IMR-90 (cell line): ENCODE results near the gene SIAH1. TPM values are rescaled to one million over a fixed set of nuclear protein-coding genes. Genes with fewer than 3 reads are reported as not detected.
"Not testable (repeated sequence)": the region's sequence is repeated elsewhere in the genome, so short reads cannot be mapped to it uniquely, and the experiment has no call there.

Source experiments
- ATAC-seq: fragments of 200-7000 bp; cut with Tn5 transposase; 2 replicates; pipeline ENCODE4 v1.9.1; 2020; ENCODE audit warnings: low read depth, mild to moderate bottlenecking, moderate library complexity
- BruUV-seq: library from RNA; stranded (reverse); fragments of 400-500 nt; replicated peaks from 2 replicates; lab custom pipeline; 2021; lab: Mats Ljungman, UMichigan
- CTCF ChIA-PET: fragments of 300-600 bp; formaldehyde crosslinking; extraction: SDS; loops from one replicate; lab custom pipeline; 2021; ENCODE audit warnings: antibody characterized with exemption; lab: Yijun Ruan, JAX
- POLR2A ChIA-PET: fragments of 300-600 bp; sonication (Branson Sonifier 250); formaldehyde crosslinking; loops from one replicate; lab custom pipeline; 2022; ENCODE audit warnings: antibody characterized with exemption; ENCODE audit not compliant: unreplicated experiment; lab: Charles Lee
- DNase-seq: peaks from one replicate; pipeline ENCODE4 v3.0.0; 2013
- H2AFZ ChIP-seq: replicated peaks from 2 replicates; pipeline ENCODE3; 2013; ENCODE audit warnings: low read length, mild to moderate bottlenecking; ENCODE audit not compliant: poor library complexity
- H2AK5ac ChIP-seq: 2 replicates; pipeline ENCODE4 v1.6.1; 2013; ENCODE audit warnings: low read depth, low read length, inconsistent platforms
- H2AK9ac ChIP-seq: replicated peaks from 2 replicates; pipeline ENCODE3; 2013; ENCODE audit warnings: mild to moderate bottlenecking, low read depth, low read length, moderate library complexity; ENCODE audit not compliant: poor library complexity
- H2BK120ac ChIP-seq: 2 replicates; pipeline ENCODE4 v1.6.1; 2013; ENCODE audit warnings: low read depth, low read length, inconsistent platforms
- H2BK15ac ChIP-seq: 3 replicates; pipeline ENCODE4 v1.6.1; 2013; ENCODE audit warnings: low read depth, low read length, inconsistent platforms
- H2BK20ac ChIP-seq: 2 replicates; pipeline ENCODE4 v1.6.1; 2013; ENCODE audit warnings: low read depth, mild to moderate bottlenecking, inconsistent platforms, low read length, moderate library complexity
- H2BK5ac ChIP-seq: 2 replicates; pipeline ENCODE4 v1.6.1; 2013; ENCODE audit warnings: mild to moderate bottlenecking, low read depth, low read length, inconsistent platforms; ENCODE audit not compliant: poor library complexity, severe bottlenecking
- H3K14ac ChIP-seq: replicated peaks from 2 replicates; pipeline ENCODE4 v1.6.1; 2013; ENCODE audit warnings: low read depth, low read length, inconsistent platforms
- H3K18ac ChIP-seq: 2 replicates; pipeline ENCODE4 v1.6.1; 2013; ENCODE audit warnings: low read depth, low read length, control low read depth
- H3K23ac ChIP-seq: 2 replicates; pipeline ENCODE4 v1.6.1; 2013; ENCODE audit warnings: low read depth, low read length, inconsistent platforms
- H3K27ac ChIP-seq: 2 replicates; pipeline ENCODE4 v1.5.1; 2013; ENCODE audit warnings: mild to moderate bottlenecking, control low read depth, low read length; ENCODE audit not compliant: insufficient read depth
- H3K27me3 ChIP-seq: 2 replicates; pipeline ENCODE4 v1.6.1; 2013; ENCODE audit warnings: low read length; ENCODE audit not compliant: control insufficient read depth, insufficient read depth
- H3K36me3 ChIP-seq: 2 replicates; pipeline ENCODE4 v1.6.1; 2013; ENCODE audit warnings: low read length, mixed read lengths; ENCODE audit not compliant: control insufficient read depth, insufficient read depth
- H3K4ac ChIP-seq: 2 replicates; pipeline ENCODE4 v1.6.1; 2013; ENCODE audit warnings: low read depth, low read length, inconsistent platforms
- H3K4me1 ChIP-seq: 2 replicates; pipeline ENCODE4 v1.6.1; 2013; ENCODE audit warnings: low read length, mixed read lengths; ENCODE audit not compliant: control insufficient read depth, insufficient read depth
- H3K4me2 ChIP-seq: 2 replicates; pipeline ENCODE4 v1.6.1; 2013; ENCODE audit warnings: low read depth, mild to moderate bottlenecking, control low read depth, low read length, moderate library complexity
- H3K4me3 ChIP-seq: 2 replicates; pipeline ENCODE4 v1.5.1; 2013; ENCODE audit warnings: low read depth, mild to moderate bottlenecking, control low read depth, low read length, moderate library complexity; ENCODE audit not compliant: insufficient read depth
- H3K56ac ChIP-seq: 2 replicates; pipeline ENCODE4 v1.6.1; 2013; ENCODE audit warnings: low read length, inconsistent platforms; ENCODE audit not compliant: insufficient read depth; ENCODE audit errors: extremely low read depth
- H3K79me1 ChIP-seq, 2 experiments: 2 replicates each; pipeline ENCODE4 v1.6.1; 2013; ENCODE audit warnings: low read length in 2 of 2, inconsistent platforms in 1 of 2, low read depth in 1 of 2
- H3K9ac ChIP-seq: 2 replicates; pipeline ENCODE4 v1.6.1; 2013; ENCODE audit warnings: low read depth, low read length, control low read depth
- H3K9me1 ChIP-seq: 2 replicates; pipeline ENCODE4 v1.6.1; 2013; ENCODE audit warnings: low read length, inconsistent platforms; ENCODE audit not compliant: insufficient read depth
- H3K9me3 ChIP-seq: 2 replicates; pipeline ENCODE4 v1.6.1; 2013; ENCODE audit warnings: low read length; ENCODE audit not compliant: control insufficient read depth, insufficient read depth
- H4K20me1 ChIP-seq: 2 replicates; pipeline ENCODE4 v1.6.1; 2013; ENCODE audit warnings: low read length, inconsistent platforms; ENCODE audit not compliant: insufficient read depth
- H4K5ac ChIP-seq: 2 replicates; pipeline ENCODE4 v1.6.1; 2013; ENCODE audit warnings: mild to moderate bottlenecking, low read depth, low read length, control low read depth
- H4K8ac ChIP-seq, 2 experiments: 2 replicates each; pipeline ENCODE4 v1.6.1; 2013; ENCODE audit warnings: low read depth in 2 of 2, low read length in 2 of 2, control low read depth in 1 of 2, inconsistent platforms in 1 of 2
- H4K91ac ChIP-seq: 2 replicates; pipeline ENCODE4 v1.6.1; 2013; ENCODE audit warnings: low read depth, low read length, inconsistent platforms; ENCODE audit not compliant: insufficient read depth
- CEBPB ChIP-seq: IDR thresholded peaks from 2 replicates; pipeline ENCODE4 v1.6.1; 2012; ENCODE audit warnings: low read depth, low read length, improper control_type of control experiment
- MXI1 ChIP-seq: IDR thresholded peaks from 2 replicates; pipeline ENCODE4 v1.6.1; 2012; ENCODE audit warnings: low read depth, mild to moderate bottlenecking, low read length, moderate library complexity, borderline replicate concordance
- WGBS, 2 experiments: methylation state at CpG; one replicate each; pipeline versions ENCODE4 v1.1.5 to v1.1.7; 2013; ENCODE audit warnings: missing lambda C conversion rate in 2 of 2; ENCODE audit not compliant: insufficient read length in 1 of 2; ENCODE audit errors: extremely low coverage in 2 of 2; 5-methylcytosine and 5-hydroxymethylcytosine counted together
- dilution Hi-C: fragments of 300-500 bp; cut with HindIII; formaldehyde crosslinking; loops from one replicate; pipeline ENCODE4 v1.14.3; 2018; ENCODE audit warnings: low sequenced_read_pairs; ENCODE audit not compliant: unreplicated experiment
- in situ Hi-C: fragments of 300-500 bp; cut with MboI; formaldehyde crosslinking; loops from 3 replicates; pipeline ENCODE4 v1.14.3; 2019; ENCODE audit warnings: low sequenced_read_pairs, inconsistent platforms, mixed read lengths
- intact Hi-C: fragments of 100-400 bp; cut with micrococcal nuclease; formaldehyde crosslinking; loops from 2 replicates; pipeline ENCODE4 v1.10.0; 2022
- polyA plus RNA-seq, 3 experiments: library from polyadenylated mRNA; depleted of rRNA; stranded (reverse); fragments of >200 nt; gene quantifications; 2 replicates each; pipeline ENCODE4 v1.2.3, GENCODE V29; 2012; ENCODE audit warnings: low replicate concordance in 1 of 3
- total RNA-seq: library from RNA; depleted of rRNA; stranded (reverse); fragments of >200 nt; gene quantifications from 2 replicates; pipeline ENCODE4 v1.2.3, GENCODE V29; 2012

Gene SIAH1
- total and polyA plus RNA-seq, 2 of the 4 experiments (the other 2 are of a cell fraction) = 10.3 to 17.7 TPM

DNA sequence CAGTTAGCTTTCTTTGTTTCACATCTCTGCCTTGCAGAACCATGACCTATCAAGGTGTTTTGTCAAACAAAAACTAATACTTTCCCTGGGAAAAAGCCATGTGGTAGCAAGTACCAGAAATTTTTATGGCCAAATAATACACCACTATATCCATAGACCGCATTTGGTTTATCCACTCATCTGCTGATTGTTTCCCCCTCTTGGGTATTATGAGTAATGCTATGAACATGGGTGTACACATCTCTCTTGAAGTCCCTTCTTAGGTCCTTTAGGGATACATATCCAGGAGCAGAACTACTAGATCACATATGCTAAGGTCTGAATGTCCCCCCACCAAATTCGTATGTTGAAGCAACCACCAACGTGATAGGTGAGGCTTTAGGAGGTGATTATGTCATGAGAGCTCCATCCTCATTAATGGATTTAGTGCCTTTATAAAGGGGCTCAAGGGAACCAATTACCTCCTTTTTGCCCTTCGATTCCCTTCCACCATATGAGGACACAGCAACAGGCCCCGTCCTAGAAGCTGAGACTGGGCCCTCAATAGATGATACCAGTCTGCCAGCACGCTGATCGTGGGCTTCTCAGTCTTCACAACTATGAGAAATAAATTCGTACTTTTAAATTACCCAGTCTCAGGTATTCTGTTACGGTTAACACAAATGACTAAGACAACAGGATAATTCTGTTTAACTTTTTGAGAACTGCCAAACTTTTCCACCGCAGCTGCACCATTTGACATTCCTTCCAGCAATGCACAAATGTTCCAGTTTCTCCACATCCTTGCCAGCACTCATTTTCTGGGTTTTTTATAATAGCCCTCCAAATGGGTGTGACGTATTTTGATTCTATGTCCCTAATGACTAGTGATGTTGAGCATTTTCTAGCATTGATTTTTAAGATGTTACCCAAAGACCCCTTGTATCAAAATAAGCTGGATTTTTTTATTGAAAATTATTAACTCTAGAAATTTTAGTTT, 30.0 kb downstream of the SIAH1 start (continued):
- TF ChIP-seq CEBPB (no peak), MXI1 (no peak)

DNA sequence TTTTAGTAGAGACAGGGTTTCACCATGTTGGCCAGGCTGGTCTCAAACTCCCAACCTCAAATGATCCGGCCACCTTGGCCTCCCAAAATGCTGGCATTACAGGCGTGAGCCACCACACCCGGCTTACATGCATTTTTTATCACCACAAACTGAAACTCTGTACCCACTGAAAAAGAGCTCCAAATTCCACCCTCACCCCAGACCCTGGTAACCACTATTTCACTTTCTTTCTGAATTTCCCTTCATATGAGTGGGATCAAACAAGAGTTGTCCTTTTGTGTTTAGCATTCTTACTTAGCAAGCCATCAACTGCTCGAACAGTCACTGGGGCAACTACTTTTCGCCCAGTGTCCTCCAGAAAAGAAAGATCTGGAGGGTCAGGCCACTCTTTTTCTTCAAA, 30.8 kb downstream of the SIAH1 start:
- H3K23ac ChIP-seq, H3K4me1 ChIP-seq, H3K4ac ChIP-seq, ATAC-seq, H3K56ac ChIP-seq, H2BK120ac ChIP-seq, H3K9me1 ChIP-seq, H2BK20ac ChIP-seq, BruUV-seq, H3K4me2 ChIP-seq, intact Hi-C loops, H3K9ac ChIP-seq, H3K9me3 ChIP-seq, H2AK5ac ChIP-seq, H4K20me1 ChIP-seq, H2BK15ac ChIP-seq, H4K5ac ChIP-seq, H3K18ac ChIP-seq, H3K14ac ChIP-seq, H4K8ac ChIP-seq, POLR2A ChIA-PET, H2AFZ ChIP-seq, H2BK5ac ChIP-seq, dilution Hi-C loops, H3K4me3 ChIP-seq, DNase-seq, H2AK9ac ChIP-seq, H4K91ac ChIP-seq, H3K27ac ChIP-seq, H3K27me3 ChIP-seq: not testable (repeated sequence)
- H3K79me1 ChIP-seq = peaks cover 35 to 66% of the 10 kb centered on the region in 2 experiments
- WGBS, 2 experiments = 100% methylated on average over 2 of the region's 5 CpGs; no CpG with 5 or more reads in 1 of the 2 experiments
- peaks cover 31% of the 10 kb centered on the region for H3K36me3 ChIP-seq
- CTCF ChIA-PET = interaction anchor here (0.9 to 3.8 kb wide), 5 partner anchors 16 to 276 kb away, joined by 3 to 28 read pairs (median 3); no protein-coding TSS in a partner anchor
- in situ Hi-C loops = loop anchor here (5.0 kb wide), 1 partner anchor 273 kb away; no protein-coding TSS in a partner anchor
